Measurements from ENCODE around the gene RRH.

- TF ChIP-seq CTCF (IDR thresholded peaks at IDR 0.05; ENCODE audit: low read depth, low read length, poor library complexity, severe bottlenecking), result no peak
- TF ChIP-seq EZH2phosphoT487 (IDR thresholded peaks at IDR 0.05; ENCODE audit: borderline replicate concordance, low read length), result no peak
Measured at GRCh38 chr4:109786846-109787245, 40.9 kb upstream of the RRH start.
